ENCODE measurements around the gene NEK9. TPM values are rescaled to one million over a fixed set of nuclear protein-coding genes. Genes with fewer than 3 reads are reported as not detected.

NEK9 gene
- total RNA-seq, 1 experiment from 2014 or later, result 29.6 TPM

GRCh38 chr14:75044322-75044721 is 82.5 kb downstream of the NEK9 start:
- Histone ChIP-seq H3K9me3 (ENCODE audit: low read length) (no peaks in the 10 kb centered on the region), H3K79me2 (ENCODE audit: low read length) (peaks cover 41% of the 10 kb centered on the region), H3K27ac (ENCODE audit: low read length) (no peak overlapping the region), H3K4me1 (ENCODE audit: insufficient read depth, low read length) (peaks cover 35% of the 10 kb centered on the region), H3K36me3 (ENCODE audit: low read depth, low read length) (peaks cover 8% of the 10 kb centered on the region; the same call in 1 of the 2 replicates), H3K27me3 (ENCODE audit: low read length) (no peaks in the 10 kb centered on the region), H3K4me3 (ENCODE audit: low read length) (no peak overlapping the region), H3F3A (ENCODE audit: low read length, unreplicated experiment) (no peaks in the 10 kb centered on the region), H2AFZ (ENCODE audit: low read length) (no peak overlapping the region), H3K9ac (ENCODE audit: low read length) (no peak overlapping the region), H3K9me2 (replicated peaks; ENCODE audit: low read length) (no peaks in the 10 kb centered on the region), H3K4me2 (ENCODE audit: low read length) (peak overlapping the region; percentile 39), H4K20me1 (ENCODE audit: low read length) (no peaks in the 10 kb centered on the region)
- BruUV-seq (replicated peaks), result no TSS peak
- intact Hi-C loops (cut with micrococcal nuclease), result loop anchor here (1.0 kb wide), 1 partner anchor 12 kb away; no protein-coding TSS in a partner anchor
- peak; percentile 74 for DNase-seq
- peak; percentile 74 for ATAC-seq
- CTCF ChIA-PET, result no interaction called here
- no peak for TF ChIP-seq EZH2 (IDR thresholded peaks at IDR 0.05; ENCODE audit: low read length, unreplicated experiment)
- TF ChIP-seq CTCF (conservative IDR thresholded peaks at IDR 0.05; ENCODE audit: low read depth, low read length), result no peak
- TF ChIP-seq EZH2phosphoT487 (IDR thresholded peaks at IDR 0.05; ENCODE audit: borderline replicate concordance, low read length), result no peak
- POLR2A ChIA-PET (ENCODE audit: unreplicated experiment), result no interaction called here

- DNase-seq (no peak), ATAC-seq (no peak)
- ChIA-PET CTCF (no interaction called here), POLR2A (ENCODE audit: unreplicated experiment) (no interaction called here)
- H4K20me1 ChIP-seq (ENCODE audit: low read length), result no peaks in the 10 kb centered on the region
- TF ChIP-seq CTCF (conservative IDR thresholded peaks at IDR 0.05; ENCODE audit: low read depth, low read length), result no peak
- TF ChIP-seq EZH2phosphoT487 (IDR thresholded peaks at IDR 0.05; ENCODE audit: borderline replicate concordance, low read length), result no peak
- TF ChIP-seq EZH2 (IDR thresholded peaks at IDR 0.05; ENCODE audit: low read length, unreplicated experiment), result no peak
- no peak overlapping the region; the same call in 1 of the 2 replicates for H3K27ac ChIP-seq (ENCODE audit: low read length)
- H2AFZ ChIP-seq (ENCODE audit: low read length), result no peak overlapping the region
- intact Hi-C loops (cut with micrococcal nuclease), result no loop called here
- no peaks in the 10 kb centered on the region for H3K9me2 ChIP-seq (replicated peaks; ENCODE audit: low read length)
- peak overlapping the region; percentile 29 for H3K4me2 ChIP-seq (ENCODE audit: low read length)
- no peak overlapping the region for H3K9ac ChIP-seq (ENCODE audit: low read length)
- H3K4me3 ChIP-seq (ENCODE audit: low read length), result no peak overlapping the region
- H3K27me3 ChIP-seq (ENCODE audit: low read length), result no peaks in the 10 kb centered on the region
- H3K79me2 ChIP-seq (ENCODE audit: low read length), result peaks cover 32% of the 10 kb centered on the region
- H3K9me3 ChIP-seq (ENCODE audit: low read length), result no peaks in the 10 kb centered on the region
- no peaks in the 10 kb centered on the region for H3F3A ChIP-seq (ENCODE audit: low read length, unreplicated experiment)
- H3K4me1 ChIP-seq (ENCODE audit: insufficient read depth, low read length), result peaks cover 30% of the 10 kb centered on the region
- peaks cover 4% of the 10 kb centered on the region; the same call in 1 of the 2 replicates for H3K36me3 ChIP-seq (ENCODE audit: low read depth, low read length)
- BruUV-seq (replicated peaks), result no TSS peak
Observed at GRCh38 chr14:75042035-75042434, 84.8 kb downstream of the NEK9 start.

DNA sequence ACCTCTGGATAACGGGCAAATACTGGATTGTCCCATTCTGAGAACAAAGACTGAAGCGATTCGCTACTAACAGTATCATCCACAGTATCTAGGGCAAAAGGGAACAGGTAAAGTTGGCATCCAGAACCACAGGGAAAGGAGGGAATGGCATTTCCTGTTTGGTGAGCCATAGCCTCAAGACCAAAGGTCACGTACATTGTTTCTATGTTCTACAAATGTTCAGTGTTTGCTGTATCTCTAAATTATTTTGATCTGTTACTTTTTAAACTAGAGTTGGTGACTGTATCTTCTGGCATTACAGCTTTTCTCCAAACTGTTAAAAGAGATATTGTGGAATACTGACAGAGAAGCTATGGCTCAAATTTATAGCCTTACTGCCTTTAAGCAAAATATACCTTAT is 85.2 kb downstream of the NEK9 start:
- Histone ChIP-seq H3K36me3 (ENCODE audit: low read depth, low read length) (peaks cover 9% of the 10 kb centered on the region; the same call in 1 of the 2 replicates), H3K4me3 (ENCODE audit: low read length) (no peak overlapping the region), H3K27ac (ENCODE audit: low read length) (no peak overlapping the region; the same call in 1 of the 2 replicates), H3K4me1 (ENCODE audit: insufficient read depth, low read length) (peaks cover 26% of the 10 kb centered on the region), H3K9ac (ENCODE audit: low read length) (no peak overlapping the region), H3K79me2 (ENCODE audit: low read length) (peaks cover 31% of the 10 kb centered on the region), H3K27me3 (ENCODE audit: low read length) (no peaks in the 10 kb centered on the region), H3F3A (ENCODE audit: low read length, unreplicated experiment) (no peaks in the 10 kb centered on the region), H4K20me1 (ENCODE audit: low read length) (no peaks in the 10 kb centered on the region), H3K9me2 (replicated peaks; ENCODE audit: low read length) (no peaks in the 10 kb centered on the region), H3K4me2 (ENCODE audit: low read length) (peak overlapping the region; percentile 29), H3K9me3 (ENCODE audit: low read length) (no peaks in the 10 kb centered on the region), H2AFZ (ENCODE audit: low read length) (no peak overlapping the region)
- TF ChIP-seq CTCF (conservative IDR thresholded peaks at IDR 0.05; ENCODE audit: low read depth, low read length), result no peak
- no peak for TF ChIP-seq EZH2phosphoT487 (IDR thresholded peaks at IDR 0.05; ENCODE audit: borderline replicate concordance, low read length)
- TF ChIP-seq EZH2 (IDR thresholded peaks at IDR 0.05; ENCODE audit: low read length, unreplicated experiment), result no peak
- ChIA-PET CTCF (no interaction called here), POLR2A (ENCODE audit: unreplicated experiment) (no interaction called here)
- intact Hi-C loops (cut with micrococcal nuclease), result no loop called here
- BruUV-seq (replicated peaks), result no TSS peak
- DNase-seq (peak; percentile 75), ATAC-seq (peak; percentile 84)
